ENCODE measurements around the gene EEFSEC. TPM values are rescaled to one million over a fixed set of nuclear protein-coding genes. Genes with fewer than 3 reads are reported as not detected.

Gene EEFSEC
- total and polyA plus RNA-seq, 2 of the 8 experiments (the other 6 are each of a cell fraction or from before 2014, with no cell fraction given), result 13.1 to 19.8 TPM

- no peak for TF ChIP-seq CTCF (IDR thresholded peaks at IDR 0.05; ENCODE audit: control extremely low read depth in 1 of 3, insufficient read depth in 1 of 3, low read depth in 1 of 3, low read length in 3 of 3)
Observed at GRCh38 chr3:128127236-128127635, 26.0 kb upstream of the EEFSEC start (continued).
